ENCODE measurements around the gene EDARADD.

DNA sequence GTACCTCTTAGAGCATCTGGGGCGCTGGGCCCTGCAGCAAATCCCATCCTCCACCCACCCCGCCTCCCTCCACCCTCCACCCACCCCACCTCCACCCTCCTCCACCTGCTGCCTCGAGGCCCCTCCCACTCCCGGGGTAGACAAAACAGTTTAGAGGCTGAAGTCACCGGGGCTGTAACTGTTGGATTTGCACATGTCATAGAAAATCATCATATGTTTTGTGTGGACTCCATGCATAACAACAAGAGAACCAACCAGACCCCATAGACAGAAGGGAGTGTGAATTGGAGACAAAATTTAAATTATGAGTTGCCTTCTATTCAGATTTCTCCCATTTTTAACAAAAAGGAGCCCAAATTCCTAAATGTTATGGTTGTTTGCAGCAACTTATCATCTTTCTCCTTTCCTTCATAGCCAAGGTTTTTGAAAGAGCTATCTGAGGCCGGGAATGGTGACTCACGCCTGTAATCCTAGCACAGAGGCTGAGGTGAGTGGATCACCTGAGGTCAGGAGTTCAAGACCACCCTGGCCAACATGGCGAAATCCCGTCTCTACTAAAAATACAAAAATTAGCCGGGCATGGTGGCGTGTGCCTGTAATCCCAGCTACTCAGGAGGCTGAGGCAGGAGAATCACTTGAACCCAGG lies 101.5 kb downstream of the EDARADD start:
- TF ChIP-seq, protein P1, sequence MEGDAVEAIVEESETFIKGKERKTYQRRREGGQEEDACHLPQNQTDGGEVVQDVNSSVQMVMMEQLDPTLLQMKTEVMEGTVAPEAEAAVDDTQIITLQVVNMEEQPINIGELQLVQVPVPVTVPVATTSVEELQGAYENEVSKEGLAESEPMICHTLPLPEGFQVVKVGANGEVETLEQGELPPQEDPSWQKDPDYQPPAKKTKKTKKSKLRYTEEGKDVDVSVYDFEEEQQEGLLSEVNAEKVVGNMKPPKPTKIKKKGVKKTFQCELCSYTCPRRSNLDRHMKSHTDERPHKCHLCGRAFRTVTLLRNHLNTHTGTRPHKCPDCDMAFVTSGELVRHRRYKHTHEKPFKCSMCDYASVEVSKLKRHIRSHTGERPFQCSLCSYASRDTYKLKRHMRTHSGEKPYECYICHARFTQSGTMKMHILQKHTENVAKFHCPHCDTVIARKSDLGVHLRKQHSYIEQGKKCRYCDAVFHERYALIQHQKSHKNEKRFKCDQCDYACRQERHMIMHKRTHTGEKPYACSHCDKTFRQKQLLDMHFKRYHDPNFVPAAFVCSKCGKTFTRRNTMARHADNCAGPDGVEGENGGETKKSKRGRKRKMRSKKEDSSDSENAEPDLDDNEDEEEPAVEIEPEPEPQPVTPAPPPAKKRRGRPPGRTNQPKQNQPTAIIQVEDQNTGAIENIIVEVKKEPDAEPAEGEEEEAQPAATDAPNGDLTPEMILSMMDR (IDR thresholded peaks at IDR 0.05; ENCODE audit: low read length) = no peak
- no peak for TF ChIP-seq EZH2 (IDR thresholded peaks at IDR 0.05; ENCODE audit: borderline replicate concordance, low read length)

Measured in OCI-LY1 (cell line).